ENCODE measurements around the gene NKD1. TPM values are rescaled to one million over a fixed set of nuclear protein-coding genes. Genes with fewer than 3 reads are reported as not detected.

The NKD1 gene
- total and polyA plus RNA-seq, 2 experiments from 2014 or later, result 0.86 to 1.4 TPM

GRCh38 chr16:50558913-50559312 lies 10.7 kb downstream of the NKD1 start:
- TF ChIP-seq CTCF (IDR thresholded peaks at IDR 0.05; ENCODE audit: low read depth, low read length), result no peak
- Histone ChIP-seq H3K27me3 (no peaks in the 10 kb centered on the region), H3K4me1 (ENCODE audit: low read depth) (no peaks in the 10 kb centered on the region)

GRCh38 chr16:50559342-50559741 lies 11.1 kb downstream of the NKD1 start:
- no peak overlapping the region for H3K4me3 ChIP-seq
- H3K4me1 ChIP-seq (ENCODE audit: low read depth), result no peaks in the 10 kb centered on the region
- no peak for TF ChIP-seq CTCF (IDR thresholded peaks at IDR 0.05; ENCODE audit: low read depth, low read length)
- H3K9me3 ChIP-seq (ENCODE audit: low read depth), result no peaks in the 10 kb centered on the region
- DNase-seq (ENCODE audit: low read depth in 1 of 2, low spot score in 1 of 2), result no peak
- H3K36me3 ChIP-seq, result no peaks in the 10 kb centered on the region
- H3K27ac ChIP-seq, result no peak overlapping the region
- H3K27me3 ChIP-seq, result no peaks in the 10 kb centered on the region

More at GRCh38 chr16:50558913-50559312, 10.7 kb downstream of the NKD1 start:
- Histone ChIP-seq H3K9me3 (ENCODE audit: low read depth) (no peaks in the 10 kb centered on the region), H3K4me3 (no peak overlapping the region), H3K36me3 (no peaks in the 10 kb centered on the region), H3K27ac (no peak overlapping the region)
- DNase-seq (ENCODE audit: low read depth in 1 of 2, low spot score in 1 of 2), result no peak

GRCh38 chr16:50559804-50560514 lies 11.8 kb downstream of the NKD1 start:
- Histone ChIP-seq H3K36me3 (no peaks in the 10 kb centered on the region), H3K27ac (no peak overlapping the region), H3K9me3 (ENCODE audit: low read depth) (no peaks in the 10 kb centered on the region), H3K4me1 (ENCODE audit: low read depth) (no peaks in the 10 kb centered on the region), H3K4me3 (no peak overlapping the region), H3K27me3 (no peaks in the 10 kb centered on the region)
- DNase-seq (ENCODE audit: low read depth in 1 of 2, low spot score in 1 of 2), result no peak
- no peak for TF ChIP-seq CTCF (IDR thresholded peaks at IDR 0.05; ENCODE audit: low read depth, low read length)

DNA sequence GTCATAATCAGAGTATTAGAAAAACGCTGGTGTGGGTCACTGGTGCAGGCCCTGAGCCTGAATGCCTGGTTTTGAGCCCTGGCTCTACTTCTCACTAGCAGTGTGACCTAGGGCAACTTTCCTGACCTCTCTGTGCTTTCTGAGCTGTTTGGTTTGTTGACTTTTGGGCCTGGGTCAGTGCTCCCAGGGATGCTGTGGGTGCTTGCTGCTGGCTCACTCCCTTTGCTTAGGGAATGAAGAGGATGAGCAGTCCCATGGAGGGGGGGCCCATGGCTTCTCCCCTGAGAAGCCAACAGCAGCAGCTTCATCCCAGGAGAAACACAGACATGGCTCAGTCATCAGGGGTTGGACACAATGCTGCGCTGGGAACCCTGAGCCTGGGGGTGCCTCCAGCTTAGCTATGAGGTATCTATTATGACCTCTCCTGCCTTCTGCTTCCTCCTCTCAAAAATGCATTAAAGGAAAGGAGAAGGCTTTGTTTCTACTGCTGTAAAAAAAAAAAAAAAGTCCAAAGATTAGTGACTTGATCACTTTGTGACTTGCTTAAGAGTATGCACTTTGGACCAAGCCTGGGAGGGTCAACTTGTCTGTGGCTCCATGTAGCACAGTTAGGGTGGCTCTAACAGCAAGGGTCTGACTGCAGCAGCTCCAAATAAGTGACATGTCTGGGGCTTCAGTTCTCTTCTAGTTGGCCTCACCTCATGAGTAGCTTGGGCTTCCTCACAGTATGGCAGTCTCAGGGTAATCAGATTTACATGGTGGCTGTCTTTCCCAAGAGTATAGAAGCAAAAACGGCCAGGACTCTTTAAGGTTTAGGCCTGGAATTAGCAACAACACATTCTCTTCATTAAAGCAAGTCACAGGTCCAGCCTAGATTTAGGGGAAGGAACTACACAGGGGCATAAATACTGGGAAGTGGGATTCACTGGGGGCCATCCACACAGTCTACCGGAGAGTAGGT lies 13.0 kb downstream of the NKD1 start:
- H3K4me3 ChIP-seq, result no peak overlapping the region
- no peaks in the 10 kb centered on the region for H3K4me1 ChIP-seq (ENCODE audit: low read depth)
- H3K36me3 ChIP-seq, result no peaks in the 10 kb centered on the region
- H3K27ac ChIP-seq, result no peak overlapping the region
- no peaks in the 10 kb centered on the region for H3K27me3 ChIP-seq
- TF ChIP-seq CTCF (IDR thresholded peaks at IDR 0.05; ENCODE audit: low read depth, low read length), result no peak
- DNase-seq (ENCODE audit: low read depth in 1 of 2, low spot score in 1 of 2), result no peak
- no peaks in the 10 kb centered on the region for H3K9me3 ChIP-seq (ENCODE audit: low read depth)

- no peak for TF ChIP-seq CTCF (IDR thresholded peaks at IDR 0.05; ENCODE audit: low read depth, low read length)
- no peak for DNase-seq (ENCODE audit: low read depth in 1 of 2, low spot score in 1 of 2)
- H3K27ac ChIP-seq, result no peak overlapping the region
- H3K4me3 ChIP-seq, result no peak overlapping the region
- no peaks in the 10 kb centered on the region for H3K27me3 ChIP-seq
- H3K9me3 ChIP-seq (ENCODE audit: low read depth), result no peaks in the 10 kb centered on the region
- no peaks in the 10 kb centered on the region for H3K4me1 ChIP-seq (ENCODE audit: low read depth)
- H3K36me3 ChIP-seq, result no peaks in the 10 kb centered on the region
Measured at GRCh38 chr16:50562657-50563056, 14.5 kb downstream of the NKD1 start.
